ENCODE results near the gene DGKG.

DGKG gene

GRCh38 chr3:186132487-186132886, 229.5 kb downstream of the DGKG start:
- no peak for DNase-seq

GRCh38 chr3:186129206-186129605, 232.8 kb downstream of the DGKG start:
- no peak for DNase-seq

GRCh38 chr3:186128158-186128557, 233.9 kb downstream of the DGKG start:
- DNase-seq, result no peak

- no peak for DNase-seq
Observed at GRCh38 chr3:186127463-186127862, 234.6 kb downstream of the DGKG start.

GRCh38 chr3:186125118-186125517, 236.9 kb downstream of the DGKG start:
- DNase-seq, result no peak

- DNase-seq, result no peak
Observed at GRCh38 chr3:186124592-186124991, 237.4 kb downstream of the DGKG start.

GRCh38 chr3:186123012-186123411, 239.0 kb downstream of the DGKG start:
- DNase-seq, result no peak

- DNase-seq, result no peak
Observed at GRCh38 chr3:186121968-186122367, 240.1 kb downstream of the DGKG start.

GRCh38 chr3:186121278-186121677, 240.8 kb downstream of the DGKG start:
- DNase-seq, result no peak

- no peak for DNase-seq
Observed at GRCh38 chr3:186119499-186119898, 242.5 kb downstream of the DGKG start.

- no peak for DNase-seq
Observed at GRCh38 chr3:186118692-186119091, 243.3 kb downstream of the DGKG start.

- no peak for DNase-seq
Observed at GRCh38 chr3:186117521-186118134, 244.4 kb downstream of the DGKG start.

- DNase-seq, result no peak
Observed at GRCh38 chr3:186115239-186115996, 246.6 kb downstream of the DGKG start.

GRCh38 chr3:186110975-186111974, 250.8 kb downstream of the DGKG start:
- no peak for DNase-seq

- DNase-seq, result no peak
Observed at GRCh38 chr3:186109897-186110803, 251.9 kb downstream of the DGKG start.

GRCh38 chr3:186108941-186109865, 252.8 kb downstream of the DGKG start, which contains the start of gene ETV5:
TSS of gene ETV5 (minus strand) at chr3:186109089. CDS start at chr3:186105868, 3,221 bp downstream.
- peak; percentile 94 for DNase-seq

- DNase-seq, result no peak
Observed at GRCh38 chr3:186108106-186108940, 253.7 kb downstream of the DGKG start.

- peak; percentile 43 for DNase-seq
Observed at GRCh38 chr3:186107215-186108105, 254.6 kb downstream of the DGKG start.

- DNase-seq, result no peak
Observed at GRCh38 chr3:186105543-186105942, 256.5 kb downstream of the DGKG start.

All from CD4-positive, alpha-beta T cell treated with Interleukin-4 for 4 hours (primary cell).